B cell (primary cell): ENCODE data around the gene FGF8. TPM values are rescaled to one million over a fixed set of nuclear protein-coding genes. Genes with fewer than 3 reads are reported as not detected.
A peak's percentile ranks its signal among the peaks of the same experiment; 100 is the strongest.

Experiments
- ATAC-seq: fragments of 200-7000 bp; cut with Tn5 transposase; one replicate; pipeline ENCODE4 v1.10.0; 2021; ENCODE audit warnings: low read depth, mild to moderate bottlenecking, moderate number of reproducible peaks, moderate library complexity
- CTCF ChIA-PET: fragments of 350-600 bp; sonication (Branson Sonifier 250); formaldehyde crosslinking; loops from one replicate; lab custom pipeline; 2021; ENCODE audit warnings: antibody characterized with exemption, inconsistent platforms; lab: Charles Lee
- POLR2A ChIA-PET: fragments of 350-600 bp; sonication (Branson Sonifier 250); formaldehyde crosslinking; loops from one replicate; lab custom pipeline; 2021; ENCODE audit warnings: antibody characterized with exemption; lab: Charles Lee
- DNase-seq: peaks from one replicate; pipeline ENCODE4 v3.0.0; 2013
- H2AFZ ChIP-seq: 2 replicates; pipeline ENCODE4 v1.6.1; 2012; ENCODE audit warnings: mild to moderate bottlenecking, low read depth, low read length; ENCODE audit not compliant: insufficient read depth, poor library complexity, severe bottlenecking
- H3K27ac ChIP-seq, 2 donors: 1 replicate in 1 of 2; 2 replicates in 1 of 2; pipeline ENCODE4 v1.5.1; 2012 to 2013; ENCODE audit warnings: low read length in 2 of 2, mild to moderate bottlenecking in 2 of 2, moderate library complexity in 1 of 2
- H3K27me3 ChIP-seq, 4 experiments: fragments of 200-600 bp in 1 of 4; sonication (generic) in 1 of 4; replicated peaks in 1 of 4; 1 replicate in 2 of 4; 2 replicates in 2 of 4; pipeline versions ENCODE4 v1.6.1 to v1.7.0; 2013 to 2016; ENCODE audit warnings: low read length in 3 of 4, mild to moderate bottlenecking in 2 of 4, mixed read lengths in 1 of 4, moderate library complexity in 1 of 4; ENCODE audit not compliant: insufficient read depth in 4 of 4, control insufficient read depth in 3 of 4; ENCODE audit errors: control extremely low read depth in 1 of 4
- H3K36me3 ChIP-seq, 2 experiments: replicated peaks in 1 of 2; 1 replicate in 1 of 2; 2 replicates in 1 of 2; pipeline versions ENCODE4 v1.6.1 to v1.7.1; 2013; ENCODE audit warnings: low read length in 1 of 2; ENCODE audit not compliant: insufficient read depth in 2 of 2, control insufficient read depth in 1 of 2; ENCODE audit errors: control extremely low read depth in 1 of 2, extremely low read depth in 1 of 2
- H3K4me1 ChIP-seq, 2 donors: fragments of 200-600 bp in 1 of 2; sonication (generic) in 1 of 2; 1 replicate in 1 of 2; 2 replicates in 1 of 2; pipeline versions ENCODE4 v1.5.1 to v1.6.1; 2013 to 2017; ENCODE audit warnings: low read length in 2 of 2; ENCODE audit not compliant: control insufficient read depth in 2 of 2, insufficient read depth in 2 of 2
- H3K4me2 ChIP-seq: replicated peaks from 2 replicates; pipeline ENCODE3; 2012; ENCODE audit warnings: mild to moderate bottlenecking, low read depth, low read length; ENCODE audit not compliant: poor library complexity, severe bottlenecking
- H3K4me3 ChIP-seq, 5 experiments: fragments of 200-600 bp in 1 of 5; sonication (generic) in 1 of 5; 1 replicate in 3 of 5; 2 replicates in 2 of 5; pipeline versions ENCODE4 v1.5.1 to v1.7.0; 2011 to 2016; ENCODE audit warnings: low read length in 4 of 5, mild to moderate bottlenecking in 4 of 5, low read depth in 2 of 5, control low read depth in 1 of 5, moderate library complexity in 1 of 5; ENCODE audit not compliant: insufficient read depth in 1 of 5; ENCODE audit errors: control extremely low read depth in 1 of 5, extremely low read depth in 1 of 5
- H3K79me2 ChIP-seq: fragments of 200-600 bp; sonication (generic); one replicate; pipeline ENCODE4 v1.6.0; 2016; ENCODE audit warnings: low read length; ENCODE audit not compliant: control insufficient read depth, insufficient read depth
- H3K9ac ChIP-seq: fragments of 200-600 bp; sonication (generic); 2 replicates; pipeline ENCODE4 v1.6.1; 2017; ENCODE audit warnings: mild to moderate bottlenecking, low read length, moderate library complexity
- H3K9me3 ChIP-seq, 3 donors: one replicate each; pipeline versions ENCODE4 v1.6.1 to v1.7.1; 2013; ENCODE audit warnings: low read length in 2 of 3; ENCODE audit not compliant: control insufficient read depth in 2 of 3, insufficient read depth in 1 of 3; ENCODE audit errors: control extremely low read depth in 1 of 3
- H4K20me1 ChIP-seq: 2 replicates; pipeline ENCODE4 v1.6.0; 2012; ENCODE audit warnings: mild to moderate bottlenecking, low read length; ENCODE audit not compliant: insufficient read depth, control insufficient read depth, poor library complexity, severe bottlenecking
- H3K27ac Mint-ChIP-seq: one replicate; pipeline ENCODE4 v1.8.0; 2021; ENCODE audit warnings: mixed read lengths
- H3K27me3 Mint-ChIP-seq: one replicate; pipeline ENCODE4 v1.8.0; 2021; ENCODE audit warnings: mixed read lengths
- H3K4me1 Mint-ChIP-seq: one replicate; pipeline ENCODE4 v1.8.0; 2021; ENCODE audit warnings: mixed read lengths
- H3K4me3 Mint-ChIP-seq: one replicate; pipeline ENCODE4 v1.8.0; 2021; ENCODE audit warnings: mixed read lengths
- H3K9me3 Mint-ChIP-seq: one replicate; pipeline ENCODE4 v1.8.0; 2022; ENCODE audit warnings: mixed read lengths; ENCODE audit not compliant: insufficient read depth
- EZH2 ChIP-seq: IDR thresholded peaks from 2 replicates; pipeline ENCODE4 v1.6.1; 2012; ENCODE audit warnings: borderline replicate concordance, low read depth, mild to moderate bottlenecking, moderate library complexity, low read length; ENCODE audit not compliant: insufficient read depth, poor library complexity, severe bottlenecking
- WGBS: methylation state at CpG from one replicate; pipeline ENCODE4 v1.1.5; 2013; ENCODE audit warnings: missing lambda C conversion rate; ENCODE audit not compliant: insufficient coverage; 5-methylcytosine and 5-hydroxymethylcytosine counted together
- intact Hi-C: fragments of 100-400 bp; cut with micrococcal nuclease; formaldehyde crosslinking; loops from one replicate; pipeline ENCODE4 v1.10.0; 2022
- polyA plus RNA-seq: library from polyadenylated mRNA; depleted of rRNA; stranded (reverse); fragments of >200 nt; gene quantifications from 2 replicates; pipeline ENCODE4 v1.2.3, GENCODE V29; 2012
- total RNA-seq, 2 donors: library from RNA; stranded (reverse); fragments of 120-200 nt in 1 of 2; gene quantifications; 1 replicate in 1 of 2; 2 replicates in 1 of 2; pipeline versions ENCODE4 v1.2.3 to v1.2.4, GENCODE V29; 2013 to 2022
- TF ChIP-seq, protein P1 (sequence below): fragments of 200-600 bp; IDR thresholded peaks from one replicate; pipeline ENCODE4 v1.8.0; 2022; ENCODE audit warnings: antibody characterized with exemption, mild to moderate bottlenecking

The FGF8 gene
- total and polyA plus RNA-seq, 2 donors (not counting 1 experiment from before 2014, with no cell fraction given): not detected

GRCh38 chr10:101785801-101786200 lies 9.9 kb upstream of the FGF8 start:
- peaks cover 16% of the 10 kb centered on the region for H3K79me2 ChIP-seq
- H3K36me3 ChIP-seq: peaks cover 0 to 60% of the 10 kb centered on the region in 2 experiments
- H3K4me3 ChIP-seq: no peak overlapping the region
- ChIA-PET CTCF (interaction anchor here (0.6 to 4.4 kb wide), 4 partner anchors 11 to 224 kb away, joined by 3 to 21 read pairs (median 3); no protein-coding TSS in a partner anchor), POLR2A (no interaction called here)
- no peak for TF ChIP-seq EZH2
- TF ChIP-seq, protein P1, sequence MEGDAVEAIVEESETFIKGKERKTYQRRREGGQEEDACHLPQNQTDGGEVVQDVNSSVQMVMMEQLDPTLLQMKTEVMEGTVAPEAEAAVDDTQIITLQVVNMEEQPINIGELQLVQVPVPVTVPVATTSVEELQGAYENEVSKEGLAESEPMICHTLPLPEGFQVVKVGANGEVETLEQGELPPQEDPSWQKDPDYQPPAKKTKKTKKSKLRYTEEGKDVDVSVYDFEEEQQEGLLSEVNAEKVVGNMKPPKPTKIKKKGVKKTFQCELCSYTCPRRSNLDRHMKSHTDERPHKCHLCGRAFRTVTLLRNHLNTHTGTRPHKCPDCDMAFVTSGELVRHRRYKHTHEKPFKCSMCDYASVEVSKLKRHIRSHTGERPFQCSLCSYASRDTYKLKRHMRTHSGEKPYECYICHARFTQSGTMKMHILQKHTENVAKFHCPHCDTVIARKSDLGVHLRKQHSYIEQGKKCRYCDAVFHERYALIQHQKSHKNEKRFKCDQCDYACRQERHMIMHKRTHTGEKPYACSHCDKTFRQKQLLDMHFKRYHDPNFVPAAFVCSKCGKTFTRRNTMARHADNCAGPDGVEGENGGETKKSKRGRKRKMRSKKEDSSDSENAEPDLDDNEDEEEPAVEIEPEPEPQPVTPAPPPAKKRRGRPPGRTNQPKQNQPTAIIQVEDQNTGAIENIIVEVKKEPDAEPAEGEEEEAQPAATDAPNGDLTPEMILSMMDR: no peak
- H3K27ac ChIP-seq: no peak overlapping the region
- intact Hi-C loops: no loop called here
- H3K9me3 ChIP-seq: no peaks in the 10 kb centered on the region
- Mint-ChIP-seq H3K27me3 (no peaks in the 10 kb centered on the region), H3K27ac (no peak overlapping the region), H3K4me3 (no peak overlapping the region), H3K4me1 (peaks cover 38% of the 10 kb centered on the region), H3K9me3 (no peaks in the 10 kb centered on the region)
- ATAC-seq (no peak), DNase-seq (no peak)
- 85% methylated on average over 2 of the region's 2 CpGs for WGBS
- no peak overlapping the region for H2AFZ ChIP-seq
- H3K4me1 ChIP-seq: peaks cover 13 to 31% of the 10 kb centered on the region in 2 donors
- H3K9ac ChIP-seq: no peak overlapping the region
- H4K20me1 ChIP-seq: peaks cover 56% of the 10 kb centered on the region
- no peaks in the 10 kb centered on the region for H3K27me3 ChIP-seq
- no peak overlapping the region for H3K4me2 ChIP-seq

DNA sequence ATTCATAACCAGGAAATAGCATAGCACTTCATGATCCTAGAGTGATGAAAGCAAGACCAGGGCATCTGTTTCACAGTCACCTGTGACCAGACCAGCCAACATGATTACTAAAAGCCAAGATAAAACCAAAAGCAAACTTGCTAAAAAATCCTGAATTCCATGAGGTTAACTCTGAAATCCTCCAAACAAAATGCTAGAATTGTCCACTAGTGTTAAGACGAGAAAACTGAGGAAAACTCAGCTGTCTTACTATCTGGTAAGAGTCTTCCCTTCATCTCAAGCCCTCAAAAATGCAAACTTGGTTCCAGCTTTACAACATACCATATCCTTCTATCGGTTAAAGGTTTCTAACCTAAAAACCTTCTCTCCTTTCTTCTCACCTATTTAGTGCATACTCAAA lies 8.6 kb upstream of the FGF8 start:
- WGBS: 100% methylated on average over 1 of the region's 2 CpGs
- H3K27ac ChIP-seq: peak overlapping the region in 1 of 2 donors; percentile 69
- Mint-ChIP-seq H3K4me1 (peaks cover 44% of the 10 kb centered on the region), H3K9me3 (no peaks in the 10 kb centered on the region), H3K4me3 (peak overlapping the region; percentile 99), H3K27ac (peak overlapping the region; percentile 80), H3K27me3 (no peaks in the 10 kb centered on the region)
- H3K79me2 ChIP-seq: peaks cover 21% of the 10 kb centered on the region
- CTCF ChIA-PET: interaction anchor here (0.7 to 5.0 kb wide), 10 partner anchors 9 to 288 kb away, joined by 3 to 48 read pairs (median 4); partner anchors contain the start of gene OGA
- no peaks in the 10 kb centered on the region for H3K9me3 ChIP-seq
- ATAC-seq: no peak
- TF ChIP-seq EZH2: no peak
- TF ChIP-seq, protein P1: no peak
- no peak overlapping the region for H3K4me3 ChIP-seq
- H3K4me2 ChIP-seq: no peak overlapping the region
- intact Hi-C loops: loop anchor here (5.0 kb wide), 1 partner anchor 197 kb away; the partner anchor contains the start of genes DPCD and POLL
- DNase-seq: no peak
- POLR2A ChIA-PET: interaction anchor here (0.6 to 2.4 kb wide), 2 partner anchors 34 to 92 kb away, joined by 5 to 9 read pairs; partner anchors contain the start of gene OGA
- peaks cover 0 to 49% of the 10 kb centered on the region in 2 experiments for H3K36me3 ChIP-seq
- H3K27me3 ChIP-seq: peaks cover 0 to under 1% (median 0%) of the 10 kb centered on the region in 4 experiments
- H2AFZ ChIP-seq: no peak overlapping the region
- H3K9ac ChIP-seq: no peak overlapping the region
- H4K20me1 ChIP-seq: peaks cover 55% of the 10 kb centered on the region
- peaks cover 19 to 43% of the 10 kb centered on the region in 2 donors for H3K4me1 ChIP-seq
